Astrocyte of the cerebellum (primary cell): ENCODE data around the gene TRPC1.
"Not testable (repeated sequence)": the region's sequence is repeated elsewhere in the genome, so short reads cannot be mapped to it uniquely, and the experiment has no call there.

Experiments
- DNase-seq: peaks from one replicate; pipeline ENCODE4 v3.0.0-alpha.2; 2011; ENCODE audit warnings: low read depth
- H3K4me3 ChIP-seq: 2 replicates; pipeline ENCODE4 v1.5.1; 2011; ENCODE audit warnings: mild to moderate bottlenecking, low read depth, low read length, moderate library complexity
- in situ Hi-C: cut with HindIII; loops from 2 replicates; pipeline ENCODE4 v1.10.0; 2017; ENCODE audit warnings: low sequenced_read_pairs
- TF ChIP-seq, protein P1 (sequence below): IDR thresholded peaks from 2 replicates; pipeline ENCODE4 v1.5.1; 2012; ENCODE audit warnings: low read length, low read depth, moderate library complexity, mild to moderate bottlenecking; ENCODE audit errors: missing control alignments

TRPC1 gene

DNA sequence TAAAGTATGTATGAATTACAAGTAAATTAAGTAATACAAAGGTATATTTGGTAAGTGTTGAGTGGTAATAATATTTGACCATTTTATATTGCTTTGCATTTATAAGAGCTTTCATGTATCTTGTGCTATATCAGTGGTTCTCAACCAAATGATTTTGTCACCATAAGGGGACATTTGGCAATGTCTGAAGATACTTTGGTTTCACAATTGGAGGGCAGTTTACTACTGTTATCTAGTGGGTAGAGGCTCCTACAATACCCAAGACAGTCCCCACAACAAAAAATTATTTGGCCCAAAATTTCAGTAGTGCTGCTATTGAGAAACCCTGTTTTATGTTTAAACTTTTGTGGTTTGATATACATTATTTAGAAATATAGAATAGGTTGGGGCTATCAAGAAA lies 14.6 kb downstream of the TRPC1 start:
- in situ Hi-C loops = no loop called here
- TF ChIP-seq, protein P1, sequence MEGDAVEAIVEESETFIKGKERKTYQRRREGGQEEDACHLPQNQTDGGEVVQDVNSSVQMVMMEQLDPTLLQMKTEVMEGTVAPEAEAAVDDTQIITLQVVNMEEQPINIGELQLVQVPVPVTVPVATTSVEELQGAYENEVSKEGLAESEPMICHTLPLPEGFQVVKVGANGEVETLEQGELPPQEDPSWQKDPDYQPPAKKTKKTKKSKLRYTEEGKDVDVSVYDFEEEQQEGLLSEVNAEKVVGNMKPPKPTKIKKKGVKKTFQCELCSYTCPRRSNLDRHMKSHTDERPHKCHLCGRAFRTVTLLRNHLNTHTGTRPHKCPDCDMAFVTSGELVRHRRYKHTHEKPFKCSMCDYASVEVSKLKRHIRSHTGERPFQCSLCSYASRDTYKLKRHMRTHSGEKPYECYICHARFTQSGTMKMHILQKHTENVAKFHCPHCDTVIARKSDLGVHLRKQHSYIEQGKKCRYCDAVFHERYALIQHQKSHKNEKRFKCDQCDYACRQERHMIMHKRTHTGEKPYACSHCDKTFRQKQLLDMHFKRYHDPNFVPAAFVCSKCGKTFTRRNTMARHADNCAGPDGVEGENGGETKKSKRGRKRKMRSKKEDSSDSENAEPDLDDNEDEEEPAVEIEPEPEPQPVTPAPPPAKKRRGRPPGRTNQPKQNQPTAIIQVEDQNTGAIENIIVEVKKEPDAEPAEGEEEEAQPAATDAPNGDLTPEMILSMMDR = no peak
- no peak for DNase-seq
- H3K4me3 ChIP-seq = no peak overlapping the region

DNA sequence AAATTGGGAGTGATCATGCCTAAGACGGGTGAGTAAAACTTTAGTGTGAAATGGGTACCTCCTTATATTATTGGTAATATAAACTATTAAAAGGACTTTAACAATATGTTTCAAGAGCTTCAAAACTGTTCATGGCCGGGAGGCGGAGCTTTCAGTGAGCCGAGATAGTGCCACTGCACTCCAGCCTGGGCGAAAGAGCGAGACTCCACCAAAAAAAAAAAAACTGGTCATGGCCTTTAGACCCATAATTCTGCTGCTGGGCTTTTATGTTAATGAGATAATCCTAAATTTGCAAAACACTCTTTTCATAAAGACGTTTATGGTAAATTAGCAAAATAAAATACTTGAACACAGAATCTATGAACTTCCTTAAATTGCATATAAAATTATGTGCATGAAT lies 22.8 kb downstream of the TRPC1 start:
- TF ChIP-seq, protein P1 = no peak
- in situ Hi-C loops = no loop called here
- H3K4me3 ChIP-seq = no peak overlapping the region
- DNase-seq = no peak

DNA sequence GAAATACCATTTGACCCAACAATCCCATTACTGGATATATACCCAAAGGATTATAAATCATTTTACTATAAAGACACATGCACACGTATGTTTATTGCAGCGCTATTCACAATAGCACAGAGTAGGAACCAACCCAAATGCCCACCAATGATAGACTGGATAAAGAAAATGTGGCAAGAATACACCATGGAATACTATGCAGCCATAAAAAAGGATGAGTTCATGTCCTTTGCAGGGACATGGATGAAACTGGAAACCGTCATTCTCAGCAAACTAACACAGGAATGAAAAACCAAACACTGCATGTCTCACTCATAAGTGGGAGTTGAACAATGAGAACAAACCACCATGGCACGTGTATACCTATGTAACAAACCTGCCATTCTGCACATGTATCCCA lies 26.7 kb downstream of the TRPC1 start:
- in situ Hi-C loops, H3K4me3 ChIP-seq, DNase-seq: not testable (repeated sequence)

DNA sequence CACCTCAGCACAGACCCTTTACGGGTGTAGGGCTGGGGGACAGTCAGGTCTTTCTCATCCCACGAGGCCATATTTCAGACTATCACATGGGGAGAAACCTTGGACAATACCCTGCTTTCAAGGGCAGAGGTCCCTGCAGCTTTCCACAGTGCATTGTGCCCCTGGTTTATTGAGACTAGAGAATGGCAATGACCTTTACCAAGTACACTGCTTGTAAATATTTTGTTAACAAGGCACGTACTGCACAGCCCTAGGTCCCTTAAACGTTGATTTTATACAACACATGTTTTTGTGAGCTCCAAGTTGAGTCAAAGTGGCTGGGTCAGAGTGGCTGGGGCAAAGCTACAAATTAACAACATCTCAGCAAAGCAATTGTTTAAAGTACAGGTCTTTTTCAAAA lies 28.8 kb downstream of the TRPC1 start:
- DNase-seq, in situ Hi-C loops, H3K4me3 ChIP-seq: not testable (repeated sequence)

DNA sequence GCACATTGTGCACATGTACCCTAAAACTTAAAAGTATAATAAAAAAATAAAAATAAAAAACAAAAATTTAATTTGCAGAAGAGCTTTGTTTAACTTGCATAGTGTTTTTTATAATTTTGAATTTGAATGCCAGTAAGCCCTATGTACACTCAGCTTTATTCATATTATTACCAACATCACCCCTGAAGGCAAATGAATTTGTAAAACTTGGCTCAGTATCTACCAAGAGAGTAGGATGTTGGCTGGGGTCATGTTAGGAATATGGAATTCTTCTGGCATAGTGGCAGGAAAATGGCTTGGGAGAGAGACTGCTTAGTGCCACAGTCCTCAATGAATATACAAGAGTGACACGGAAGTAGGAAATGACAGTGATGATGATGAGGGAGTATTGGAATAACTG lies 30.7 kb downstream of the TRPC1 start:
- DNase-seq = no peak
- no peak overlapping the region for H3K4me3 ChIP-seq
- TF ChIP-seq, protein P1 = no peak
- in situ Hi-C loops = no loop called here

DNA sequence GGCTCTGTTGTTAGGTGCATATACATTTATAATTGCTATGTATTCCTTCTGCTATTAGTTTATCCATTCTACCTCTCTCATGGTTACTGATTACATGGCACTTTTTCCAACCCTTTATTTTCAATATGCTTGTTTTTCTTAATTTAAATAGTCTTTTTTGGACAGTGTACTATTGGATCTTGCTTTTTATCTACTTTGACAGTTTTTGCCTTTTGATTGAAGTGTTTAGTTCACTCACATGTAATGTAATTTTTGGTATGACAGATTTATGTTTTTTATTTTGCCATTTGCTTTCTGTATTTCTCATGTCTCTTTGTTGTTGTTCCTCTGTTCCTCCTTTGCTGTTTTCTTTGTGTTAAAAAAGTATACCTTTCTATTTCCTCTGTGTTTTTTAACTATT lies 44.5 kb downstream of the TRPC1 start:
- in situ Hi-C loops = no loop called here
- no peak for DNase-seq
- no peak overlapping the region for H3K4me3 ChIP-seq
- TF ChIP-seq, protein P1 = no peak

DNA sequence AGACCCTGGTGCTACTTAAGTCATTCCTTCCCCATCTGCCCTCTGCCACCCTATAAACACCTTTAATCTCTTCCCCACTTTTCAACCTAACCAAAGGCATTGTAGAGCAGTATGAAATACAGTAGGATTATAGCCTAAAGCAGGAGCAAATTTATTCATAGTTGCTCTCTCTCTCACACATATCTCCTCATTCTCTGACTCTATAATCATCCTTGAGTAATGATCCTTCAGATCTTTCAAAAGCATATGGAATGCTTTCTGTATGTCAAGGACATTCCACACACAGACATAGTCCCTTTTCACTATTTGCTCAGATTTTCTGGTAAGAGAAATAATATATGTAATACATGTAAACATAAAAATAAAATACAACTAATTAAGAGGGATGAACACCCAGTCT lies 54.1 kb downstream of the TRPC1 start:
- DNase-seq = no peak
- H3K4me3 ChIP-seq = no peak overlapping the region
- in situ Hi-C loops = no loop called here
- TF ChIP-seq, protein P1 = no peak

DNA sequence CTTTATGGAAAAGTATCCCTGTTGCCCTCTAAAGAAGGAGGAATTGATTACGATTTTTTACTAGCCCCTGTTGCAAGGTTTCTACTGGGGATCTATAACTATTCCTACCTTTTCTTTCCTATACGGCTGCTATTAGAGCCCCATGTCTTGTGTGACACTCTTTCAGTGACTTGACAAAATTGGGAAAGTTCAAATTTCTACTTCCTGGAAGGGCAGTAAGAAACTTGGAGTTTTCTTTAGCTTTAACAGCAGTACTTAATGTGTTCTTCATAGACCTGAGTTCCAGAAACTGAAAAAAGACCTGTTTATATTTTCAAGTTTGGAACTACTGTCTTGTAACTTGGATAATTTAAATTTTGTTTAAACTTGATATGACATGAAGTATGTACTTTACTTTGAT lies 54.7 kb downstream of the TRPC1 start:
- no peak for DNase-seq
- TF ChIP-seq, protein P1 = no peak
- in situ Hi-C loops = no loop called here
- no peak overlapping the region for H3K4me3 ChIP-seq
